ENCODE measurements around the gene SLC35D1. TPM values are rescaled to one million over a fixed set of nuclear protein-coding genes. Genes with fewer than 3 reads are reported as not detected.
A peak's percentile ranks its signal among the peaks of the same experiment; 100 is the strongest.

SLC35D1 gene
- total and polyA plus RNA-seq, 2 of the 13 experiments (the other 11 are each of a cell fraction or from before 2014, with no cell fraction given) = 12.4 to 41.5 TPM

- TF ChIP-seq ZNF749 (CRISPR knock-in tag; IDR thresholded peaks at IDR 0.05; ENCODE audit: borderline replicate concordance) = peak; percentile 91
- TF ChIP-seq ARHGAP35 (CRISPR knock-in tag; IDR thresholded peaks at IDR 0.05; ENCODE audit: borderline replicate concordance) = peak; percentile 72; the same call in 1 of the 2 replicates
- peak; percentile 95 for TF ChIP-seq MTA1 (CRISPR knock-in tag; IDR thresholded peaks at IDR 0.05; ENCODE audit: borderline replicate concordance)
- TF ChIP-seq ZNF160 (CRISPR knock-in tag; IDR thresholded peaks at IDR 0.05) = peak; percentile 84; the same call in 1 of the 2 replicates
- TF ChIP-seq RFX1 (IDR thresholded peaks at IDR 0.05) = no peak
- TF ChIP-seq ZNF282 (IDR thresholded peaks at IDR 0.05; ENCODE audit: partially characterized antibody) = no peak
- peak; percentile 93 for TF ChIP-seq HNF4G (IDR thresholded peaks at IDR 0.05; ENCODE audit: borderline replicate concordance, low read depth, low read length)
- peak; percentile 92 for TF ChIP-seq HNF4G (CRISPR knock-in tag; IDR thresholded peaks at IDR 0.05; ENCODE audit: borderline replicate concordance, low read depth)
- TF ChIP-seq, protein P1, sequence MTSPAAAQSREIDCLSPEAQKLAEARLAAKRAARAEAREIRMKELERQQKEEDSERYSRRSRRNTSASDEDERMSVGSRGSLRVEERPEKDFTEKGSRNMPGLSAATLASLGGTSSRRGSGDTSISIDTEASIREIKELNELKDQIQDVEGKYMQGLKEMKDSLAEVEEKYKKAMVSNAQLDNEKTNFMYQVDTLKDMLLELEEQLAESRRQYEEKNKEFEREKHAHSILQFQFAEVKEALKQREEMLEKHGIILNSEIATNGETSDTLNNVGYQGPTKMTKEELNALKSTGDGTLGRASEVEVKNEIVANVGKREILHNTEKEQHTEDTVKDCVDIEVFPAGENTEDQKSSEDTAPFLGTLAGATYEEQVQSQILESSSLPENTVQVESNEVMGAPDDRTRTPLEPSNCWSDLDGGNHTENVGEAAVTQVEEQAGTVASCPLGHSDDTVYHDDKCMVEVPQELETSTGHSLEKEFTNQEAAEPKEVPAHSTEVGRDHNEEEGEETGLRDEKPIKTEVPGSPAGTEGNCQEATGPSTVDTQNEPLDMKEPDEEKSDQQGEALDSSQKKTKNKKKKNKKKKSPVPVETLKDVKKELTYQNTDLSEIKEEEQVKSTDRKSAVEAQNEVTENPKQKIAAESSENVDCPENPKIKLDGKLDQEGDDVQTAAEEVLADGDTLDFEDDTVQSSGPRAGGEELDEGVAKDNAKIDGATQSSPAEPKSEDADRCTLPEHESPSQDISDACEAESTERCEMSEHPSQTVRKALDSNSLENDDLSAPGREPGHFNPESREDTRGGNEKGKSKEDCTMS (CRISPR knock-in tag; conservative IDR thresholded peaks at IDR 0.05) = no peak
- TF ChIP-seq SSRP1 (CRISPR knock-in tag; IDR thresholded peaks at IDR 0.05) = no peak; the same call in 1 of the 2 replicates
- peak; percentile 65; the same call in 1 of the 2 replicates for TF ChIP-seq ZNF562 (CRISPR knock-in tag; IDR thresholded peaks at IDR 0.05; ENCODE audit: borderline replicate concordance)
- no peak for TF ChIP-seq EZH2 (conservative IDR thresholded peaks at IDR 0.05; ENCODE audit: low read depth, low read length)
- TF ChIP-seq, protein P2, sequence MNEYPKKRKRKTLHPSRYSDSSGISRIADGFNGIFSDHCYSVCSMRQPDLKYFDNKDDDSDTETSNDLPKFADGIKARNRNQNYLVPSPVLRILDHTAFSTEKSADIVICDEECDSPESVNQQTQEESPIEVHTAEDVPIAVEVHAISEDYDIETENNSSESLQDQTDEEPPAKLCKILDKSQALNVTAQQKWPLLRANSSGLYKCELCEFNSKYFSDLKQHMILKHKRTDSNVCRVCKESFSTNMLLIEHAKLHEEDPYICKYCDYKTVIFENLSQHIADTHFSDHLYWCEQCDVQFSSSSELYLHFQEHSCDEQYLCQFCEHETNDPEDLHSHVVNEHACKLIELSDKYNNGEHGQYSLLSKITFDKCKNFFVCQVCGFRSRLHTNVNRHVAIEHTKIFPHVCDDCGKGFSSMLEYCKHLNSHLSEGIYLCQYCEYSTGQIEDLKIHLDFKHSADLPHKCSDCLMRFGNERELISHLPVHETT (CRISPR knock-in tag; conservative IDR thresholded peaks at IDR 0.05) = peak; percentile 69; the same call in 1 of the 2 replicates
- TF ChIP-seq ZNF687 (CRISPR knock-in tag; IDR thresholded peaks at IDR 0.05) = peak; percentile 92
- TF ChIP-seq, protein P3, sequence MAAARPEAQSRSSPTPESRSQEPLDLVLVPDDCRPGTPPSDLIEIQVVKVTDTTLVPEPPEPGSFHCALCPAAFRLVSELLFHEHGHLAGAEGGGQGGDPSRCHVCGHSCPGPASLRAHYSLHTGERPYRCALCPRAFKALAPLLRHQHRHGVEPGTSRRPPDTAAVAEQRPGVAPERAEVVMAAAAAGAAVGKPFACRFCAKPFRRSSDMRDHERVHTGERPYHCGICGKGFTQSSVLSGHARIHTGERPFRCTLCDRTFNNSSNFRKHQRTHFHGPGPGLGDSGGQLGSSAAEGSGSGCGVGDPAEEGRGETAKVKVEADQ (CRISPR knock-in tag; IDR thresholded peaks at IDR 0.05; ENCODE audit: borderline replicate concordance) = peak; percentile 66; the same call in 1 of the 2 replicates
- TF ChIP-seq, protein P4, sequence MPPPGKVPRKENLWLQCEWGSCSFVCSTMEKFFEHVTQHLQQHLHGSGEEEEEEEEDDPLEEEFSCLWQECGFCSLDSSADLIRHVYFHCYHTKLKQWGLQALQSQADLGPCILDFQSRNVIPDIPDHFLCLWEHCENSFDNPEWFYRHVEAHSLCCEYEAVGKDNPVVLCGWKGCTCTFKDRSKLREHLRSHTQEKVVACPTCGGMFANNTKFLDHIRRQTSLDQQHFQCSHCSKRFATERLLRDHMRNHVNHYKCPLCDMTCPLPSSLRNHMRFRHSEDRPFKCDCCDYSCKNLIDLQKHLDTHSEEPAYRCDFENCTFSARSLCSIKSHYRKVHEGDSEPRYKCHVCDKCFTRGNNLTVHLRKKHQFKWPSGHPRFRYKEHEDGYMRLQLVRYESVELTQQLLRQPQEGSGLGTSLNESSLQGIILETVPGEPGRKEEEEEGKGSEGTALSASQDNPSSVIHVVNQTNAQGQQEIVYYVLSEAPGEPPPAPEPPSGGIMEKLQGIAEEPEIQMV (CRISPR knock-in tag; IDR thresholded peaks at IDR 0.05; ENCODE audit: low read depth) = peak; percentile 4; the same call in 1 of the 2 replicates
- TF ChIP-seq KAT8 (CRISPR knock-in tag; IDR thresholded peaks at IDR 0.05) = peak; percentile 74; the same call in 1 of the 2 replicates
These were observed at the start of gene SLC35D1 (continued) for GRCh38 chr1:67053785-67054772.
